GM20000 (cell line): Measurements from ENCODE around the gene IFITM5.

Experiments
- DNase-seq: peaks from one replicate; pipeline ENCODE4 v3.0.0; 2012; ENCODE audit warnings: low spot score
- TF ChIP-seq, protein P1 (sequence below): IDR thresholded peaks from 2 replicates; pipeline ENCODE4 v1.5.1; 2012; ENCODE audit warnings: mild to moderate bottlenecking, control low read depth; ENCODE audit errors: extremely low read depth, missing control alignments

The IFITM5 gene

DNA sequence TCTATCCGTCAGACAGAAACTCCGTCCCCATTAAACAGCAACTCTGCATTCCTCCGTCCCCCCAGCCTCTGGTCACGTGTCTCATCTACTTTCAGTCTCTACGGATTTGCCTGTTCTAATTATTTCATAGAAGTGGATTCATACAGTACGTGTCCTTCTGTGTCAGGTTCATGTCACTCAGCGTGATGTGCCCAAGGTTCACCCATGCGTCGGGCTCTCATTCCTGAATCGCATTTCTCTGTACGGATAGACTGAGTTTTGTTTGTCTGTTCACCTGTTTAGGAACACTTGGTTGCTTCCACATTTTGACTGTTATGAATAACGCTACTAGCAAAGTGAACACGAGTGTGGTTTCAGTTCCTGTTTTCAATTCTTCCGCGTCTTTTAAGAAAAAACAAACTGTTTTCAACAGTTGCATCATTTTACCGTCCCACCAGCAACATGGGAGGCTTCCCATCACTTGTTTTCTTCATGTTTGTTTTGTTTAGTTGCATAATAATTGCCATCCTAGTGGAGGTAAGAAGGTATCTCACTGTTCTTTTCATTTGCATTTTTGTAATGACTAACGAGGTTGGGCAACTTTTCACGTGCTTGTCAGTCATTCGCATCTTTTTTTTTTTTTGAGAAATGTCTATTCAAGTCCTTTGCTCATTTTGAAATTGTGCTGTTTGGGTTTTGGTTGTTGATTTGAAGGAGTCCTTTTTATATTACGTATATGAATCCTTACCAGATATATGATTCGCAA is 30.0 kb downstream of the IFITM5 start:
- DNase-seq: peak; percentile 78
- TF ChIP-seq, protein P1, sequence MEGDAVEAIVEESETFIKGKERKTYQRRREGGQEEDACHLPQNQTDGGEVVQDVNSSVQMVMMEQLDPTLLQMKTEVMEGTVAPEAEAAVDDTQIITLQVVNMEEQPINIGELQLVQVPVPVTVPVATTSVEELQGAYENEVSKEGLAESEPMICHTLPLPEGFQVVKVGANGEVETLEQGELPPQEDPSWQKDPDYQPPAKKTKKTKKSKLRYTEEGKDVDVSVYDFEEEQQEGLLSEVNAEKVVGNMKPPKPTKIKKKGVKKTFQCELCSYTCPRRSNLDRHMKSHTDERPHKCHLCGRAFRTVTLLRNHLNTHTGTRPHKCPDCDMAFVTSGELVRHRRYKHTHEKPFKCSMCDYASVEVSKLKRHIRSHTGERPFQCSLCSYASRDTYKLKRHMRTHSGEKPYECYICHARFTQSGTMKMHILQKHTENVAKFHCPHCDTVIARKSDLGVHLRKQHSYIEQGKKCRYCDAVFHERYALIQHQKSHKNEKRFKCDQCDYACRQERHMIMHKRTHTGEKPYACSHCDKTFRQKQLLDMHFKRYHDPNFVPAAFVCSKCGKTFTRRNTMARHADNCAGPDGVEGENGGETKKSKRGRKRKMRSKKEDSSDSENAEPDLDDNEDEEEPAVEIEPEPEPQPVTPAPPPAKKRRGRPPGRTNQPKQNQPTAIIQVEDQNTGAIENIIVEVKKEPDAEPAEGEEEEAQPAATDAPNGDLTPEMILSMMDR: no peak

DNA sequence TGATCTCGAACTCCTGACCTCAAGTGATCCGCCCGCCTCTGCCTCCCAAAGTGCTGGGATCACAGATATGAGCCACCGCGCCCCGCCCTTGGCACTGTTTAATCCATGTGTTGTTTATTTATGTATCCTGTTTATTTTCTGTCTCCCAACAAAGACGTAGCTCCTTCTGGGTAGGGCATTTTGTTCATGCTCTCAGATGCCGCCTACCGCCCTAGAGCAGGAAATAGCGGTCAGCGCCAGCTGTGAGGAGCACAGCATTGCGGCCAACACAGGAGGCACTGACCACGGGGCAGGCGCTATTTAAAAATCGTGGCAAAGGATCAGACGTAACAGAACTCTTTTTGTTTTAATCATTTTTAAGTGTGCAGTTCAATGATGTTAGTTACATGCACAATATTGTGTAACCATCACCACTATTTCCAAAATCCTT is 30.6 kb downstream of the IFITM5 start:
- TF ChIP-seq, protein P1: peak; percentile 21
- peak; percentile 52 for DNase-seq

DNA sequence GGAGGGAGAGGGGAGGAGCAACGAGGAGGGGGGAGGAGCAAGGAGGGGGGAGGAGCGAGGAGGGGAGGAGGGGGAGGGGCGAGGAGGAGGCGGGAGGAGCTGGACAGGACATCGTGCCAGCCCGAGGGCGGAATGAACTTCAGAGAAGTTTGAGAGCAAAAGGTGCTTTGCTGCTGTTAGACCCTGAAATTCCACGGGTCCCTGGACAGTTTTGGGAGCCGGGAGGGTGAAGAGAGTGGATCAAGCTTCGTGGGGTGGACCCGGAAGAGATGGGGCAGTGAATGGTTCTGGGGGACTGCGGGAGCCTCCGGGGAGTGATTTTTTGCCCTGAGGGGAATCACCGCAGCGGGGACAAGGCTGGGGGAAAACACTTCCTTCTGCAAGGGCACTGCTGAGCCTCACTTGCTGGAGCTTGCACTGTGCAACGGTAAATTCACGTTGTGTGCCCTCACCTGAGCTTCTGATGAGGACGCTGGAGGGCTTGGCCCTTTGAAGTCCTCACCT is 31.8 kb downstream of the IFITM5 start:
- peak; percentile 76 for DNase-seq
- TF ChIP-seq, protein P1: no peak

DNA sequence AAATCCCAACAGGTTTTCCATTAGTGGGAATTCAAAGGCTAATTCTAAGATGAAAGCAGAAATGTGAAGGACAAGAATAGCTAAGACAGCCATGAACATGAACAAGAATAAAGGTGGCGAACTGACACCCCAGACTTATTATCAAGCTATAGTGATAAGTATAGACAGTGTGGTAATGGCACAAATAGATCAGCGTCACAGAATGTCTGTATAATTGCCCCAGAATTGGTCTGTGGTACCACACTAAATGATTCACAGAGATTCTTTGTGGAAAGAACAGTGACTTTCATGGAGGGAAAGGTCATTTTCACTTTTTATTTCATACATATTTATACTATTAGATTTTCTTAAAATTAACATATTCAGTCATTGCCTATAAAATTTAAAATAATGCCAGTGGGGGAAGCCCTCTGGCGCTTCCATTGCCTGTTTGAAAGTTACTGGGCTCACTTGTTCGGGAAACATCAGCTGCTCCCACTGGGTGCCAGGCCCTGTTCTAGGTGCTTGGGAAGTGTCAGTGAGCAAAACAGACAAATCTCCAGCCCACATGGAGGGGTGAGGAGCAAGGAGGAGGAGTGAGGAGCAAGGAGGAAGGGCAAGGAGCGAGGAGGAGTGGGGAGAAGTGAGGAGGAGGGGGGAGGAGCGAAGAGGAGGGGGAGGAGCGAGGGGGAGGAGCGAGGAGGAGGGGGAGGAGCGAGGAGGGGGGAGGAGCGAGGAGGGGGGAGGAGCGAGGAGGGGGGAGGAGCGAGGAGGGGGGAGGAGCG is 32.5 kb downstream of the IFITM5 start:
- DNase-seq: peak; percentile 56
- TF ChIP-seq, protein P1: no peak

DNA sequence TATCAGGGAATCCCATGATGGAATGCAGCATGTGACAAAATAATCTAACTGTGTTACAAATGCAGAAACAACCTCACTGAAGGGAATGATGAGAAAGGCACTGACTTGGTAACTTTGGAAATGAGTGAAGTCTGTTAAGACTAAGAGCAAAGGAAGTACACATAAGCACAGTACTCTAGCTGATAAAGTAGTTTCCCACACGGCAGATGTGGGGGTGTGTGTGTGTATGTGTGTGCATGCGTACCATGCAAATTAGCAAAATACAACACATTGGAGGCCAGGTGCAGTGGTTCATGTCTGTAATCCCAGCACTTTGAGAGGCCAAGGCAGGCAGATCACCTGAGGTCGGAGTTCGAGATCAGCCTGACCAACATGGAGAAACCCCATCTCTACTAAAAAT is 37.7 kb downstream of the IFITM5 start:
- TF ChIP-seq, protein P1: no peak

DNA sequence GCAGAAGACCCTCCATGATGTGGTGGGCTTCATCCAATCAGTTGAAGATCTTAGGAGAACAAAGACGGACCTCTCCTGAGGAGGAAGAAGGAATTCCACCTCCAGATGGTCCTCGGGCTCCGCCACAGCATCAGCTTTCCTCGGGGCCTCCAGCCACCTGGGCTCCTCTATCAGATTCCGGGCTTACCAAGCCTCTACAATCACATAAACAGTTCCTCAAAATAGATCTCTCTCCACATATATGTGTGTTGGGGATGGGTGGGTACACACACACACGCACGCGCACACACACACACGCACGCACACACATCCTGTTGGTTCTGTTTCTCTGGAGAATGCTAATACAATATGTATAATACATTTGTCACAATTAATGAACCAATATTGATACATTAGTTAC is 39.9 kb downstream of the IFITM5 start:
- TF ChIP-seq, protein P1: no peak
- no peak for DNase-seq

More for the DNA sequence above, 37.7 kb downstream of the IFITM5 start:
- DNase-seq: no peak
